Endothelial cell of umbilical vein (primary cell): ENCODE results near the gene SLC10A7. TPM values are rescaled to one million over a fixed set of nuclear protein-coding genes. Genes with fewer than 3 reads are reported as not detected.

Experiments used
- microRNA-seq: library from miRNA; unstranded; fragments of <30 nt; microRNA quantifications from one replicate; pipeline ENCODE4 v1.2.0, GENCODE V29; 2021; ENCODE audit warnings: borderline number of aligned reads, borderline replicate concordance
- polyA plus RNA-seq, 4 experiments: library from polyadenylated mRNA; depleted of rRNA in 3 of 4; stranded (reverse) in 3 of 4; unstranded in 1 of 4; fragments of >200 nt; gene quantifications; 2 replicates each; pipeline versions ENCODE4 v1.2.1 to v1.2.3, GENCODE V29; 2011 to 2012; ENCODE audit warnings: missing spikeins in 1 of 4
- small RNA-seq: library from RNA; depleted of rRNA; stranded (forward); fragments of <200 nt; gene quantifications from one replicate; pipeline ENCODE3, GENCODE V24; 2012; ENCODE audit warnings: low replicate concordance, low read depth; ENCODE audit not compliant: insufficient read depth, insufficient read length
- total RNA-seq: library from RNA; stranded (reverse); gene quantifications from 2 replicates; pipeline ENCODE4 v1.2.3, GENCODE V29; 2021

The SLC10A7 gene
- total and polyA plus RNA-seq, 2 donors (not counting 3 experiments of a cell fraction or from before 2014, with no cell fraction given), result 13.6 to 20.4 TPM

Small RNA genes within 50 kb of the gene (microRNA-seq; reads per million reads assigned to microRNA genes)
- not detected for gene MIR7849

Small RNA genes within 50 kb of the gene (small RNA-seq; reads per million reads assigned to genes)
- gene MIR7849, result not detected

Other genes starting within 250 kb of the SLC10A7 start
- not detected in 2 replicates for gene POU4F2, start 117.0 kb upstream of the SLC10A7 start, total RNA-seq
- gene POU4F2, start 117.0 kb upstream of the SLC10A7 start, polyA plus RNA-seq, result not detected in 2 replicates